Left forelimb (tissue), 1 donor: ENCODE measurements around the gene SLC39A8.
"Not testable (repeated sequence)": the region's sequence is repeated elsewhere in the genome, so short reads cannot be mapped to it uniquely, and the experiment has no call there.

Experiments used
- DNase-seq: peaks from one replicate; pipeline ENCODE4 v3.0.0-alpha.2; 2018; ENCODE audit warnings: low spot score

The SLC39A8 gene

GRCh38 chr4:102299354-102300107, 45.8 kb downstream of the SLC39A8 start:
- no peak for DNase-seq

GRCh38 chr4:102298716-102299115, 46.6 kb downstream of the SLC39A8 start:
- DNase-seq, result no peak

- DNase-seq, result no peak
Measured at GRCh38 chr4:102295153-102295862, 50.0 kb downstream of the SLC39A8 start.

- DNase-seq, result no peak
Measured at GRCh38 chr4:102288497-102288896, 56.8 kb downstream of the SLC39A8 start.

- DNase-seq, result no peak
Measured at GRCh38 chr4:102285831-102286230, 59.5 kb downstream of the SLC39A8 start.

- no peak for DNase-seq
Measured at GRCh38 chr4:102281171-102281839, 64.0 kb downstream of the SLC39A8 start.

- not testable (repeated sequence) for DNase-seq
Measured at GRCh38 chr4:102273317-102273716, 72.0 kb downstream of the SLC39A8 start.

GRCh38 chr4:102272318-102272717, 73.0 kb downstream of the SLC39A8 start:
- no peak for DNase-seq

GRCh38 chr4:102268355-102268754, 76.9 kb downstream of the SLC39A8 start:
- no peak for DNase-seq

GRCh38 chr4:102263024-102263787, 82.1 kb downstream of the SLC39A8 start:
- no peak for DNase-seq

GRCh38 chr4:102259702-102260101, 85.6 kb downstream of the SLC39A8 start:
- DNase-seq, result no peak

GRCh38 chr4:102259081-102259480, 86.2 kb downstream of the SLC39A8 start:
- DNase-seq, result no peak

- DNase-seq, result no peak
Measured at GRCh38 chr4:102256321-102256720, 89.0 kb downstream of the SLC39A8 start.

GRCh38 chr4:102253860-102254259, 91.4 kb downstream of the SLC39A8 start:
- no peak for DNase-seq

GRCh38 chr4:102252171-102252570, 93.1 kb downstream of the SLC39A8 start:
- DNase-seq, result no peak

- no peak for DNase-seq
Measured at GRCh38 chr4:102250341-102250740, 94.9 kb downstream of the SLC39A8 start.

- no peak for DNase-seq
Measured at GRCh38 chr4:102247041-102247440, 98.2 kb downstream of the SLC39A8 start.

- DNase-seq, result no peak
Measured at GRCh38 chr4:102246416-102246815, 98.9 kb downstream of the SLC39A8 start.

GRCh38 chr4:102244878-102245535, 100.3 kb downstream of the SLC39A8 start:
- DNase-seq, result no peak

- DNase-seq, result not testable (repeated sequence)
Measured at GRCh38 chr4:102243296-102243695, 102.0 kb downstream of the SLC39A8 start.

- DNase-seq, result no peak
Measured at GRCh38 chr4:102234243-102234838, 110.9 kb downstream of the SLC39A8 start.
